Loucy (cell line): ENCODE measurements around the gene FANK1.
"Not testable (repeated sequence)": the region's sequence is repeated elsewhere in the genome, so short reads cannot be mapped to it uniquely, and the experiment has no call there.

Experiments
- H2AFZ ChIP-seq: fragments of 200-600 bp; sonication (generic); 2 replicates; pipeline ENCODE4 v1.6.0; 2016; ENCODE audit warnings: antibody characterized with exemption, mild to moderate bottlenecking, low read length, moderate library complexity
- H3F3A ChIP-seq: fragments of 200-600 bp; 2 replicates; pipeline ENCODE4 v1.6.0; 2016; ENCODE audit warnings: antibody characterized with exemption, low read depth, mild to moderate bottlenecking
- H3K27me3 ChIP-seq: fragments of 200-600 bp; sonication (generic); 2 replicates; pipeline ENCODE4 v1.6.1; 2014; ENCODE audit warnings: low read length, mild to moderate bottlenecking; ENCODE audit not compliant: insufficient read depth, poor library complexity, severe bottlenecking
- H3K36me3 ChIP-seq: fragments of 200-600 bp; sonication (generic); 2 replicates; pipeline ENCODE4 v1.6.1; 2016; ENCODE audit warnings: low read length; ENCODE audit not compliant: insufficient read depth
- H3K4me1 ChIP-seq: fragments of 200-600 bp; sonication (generic); 2 replicates; pipeline ENCODE4 v1.5.1; 2014; ENCODE audit warnings: low read length, mild to moderate bottlenecking; ENCODE audit not compliant: insufficient read depth, poor library complexity, severe bottlenecking
- H3K4me2 ChIP-seq: fragments of 200-600 bp; sonication (generic); 2 replicates; pipeline ENCODE4 v1.6.0; 2014; ENCODE audit warnings: antibody characterized with exemption, low read length, low read depth, mild to moderate bottlenecking; ENCODE audit not compliant: poor library complexity, severe bottlenecking
- H3K4me3 ChIP-seq: fragments of 200-600 bp; sonication (generic); 2 replicates; pipeline ENCODE4 v1.5.1; 2014; ENCODE audit warnings: low read length, mild to moderate bottlenecking, mixed read lengths; ENCODE audit not compliant: poor library complexity, severe bottlenecking
- H3K79me2 ChIP-seq: fragments of 200-600 bp; sonication (generic); 2 replicates; pipeline ENCODE4 v1.6.1; 2014; ENCODE audit warnings: low read length; ENCODE audit not compliant: insufficient read depth
- H3K9ac ChIP-seq: fragments of 200-600 bp; sonication (generic); 2 replicates; pipeline ENCODE4 v1.6.0; 2014; ENCODE audit warnings: mild to moderate bottlenecking, low read depth, low read length, moderate library complexity; ENCODE audit not compliant: poor library complexity, severe bottlenecking
- H3K9me2 ChIP-seq: fragments of 200-600 bp; sonication (generic); replicated peaks from 2 replicates; pipeline ENCODE4 v1.6.1; 2016; ENCODE audit warnings: low read depth, low read length, mixed read lengths
- H3K9me3 ChIP-seq: fragments of 200-600 bp; sonication (generic); 2 replicates; pipeline ENCODE4 v1.6.1; 2014; ENCODE audit warnings: mild to moderate bottlenecking, antibody characterized with exemption, low read length, low read depth; ENCODE audit not compliant: insufficient read depth
- H4K20me1 ChIP-seq: fragments of 200-600 bp; sonication (generic); 2 replicates; pipeline ENCODE4 v1.6.0; 2014; ENCODE audit warnings: antibody characterized with exemption, low read length, mild to moderate bottlenecking; ENCODE audit not compliant: insufficient read depth, poor library complexity, severe bottlenecking
- CTCF ChIP-seq: fragments of 200-600 bp; sonication (generic); conservative IDR thresholded peaks from 2 replicates; pipeline ENCODE4 v1.5.1; 2014; ENCODE audit warnings: mild to moderate bottlenecking, antibody characterized with exemption, low read length
- EZH2phosphoT487 ChIP-seq: fragments of 200-600 bp; IDR thresholded peaks from 2 replicates; pipeline ENCODE4 v1.6.1; 2018; ENCODE audit warnings: antibody characterized with exemption, mild to moderate bottlenecking, moderate library complexity, borderline replicate concordance

The FANK1 gene

DNA sequence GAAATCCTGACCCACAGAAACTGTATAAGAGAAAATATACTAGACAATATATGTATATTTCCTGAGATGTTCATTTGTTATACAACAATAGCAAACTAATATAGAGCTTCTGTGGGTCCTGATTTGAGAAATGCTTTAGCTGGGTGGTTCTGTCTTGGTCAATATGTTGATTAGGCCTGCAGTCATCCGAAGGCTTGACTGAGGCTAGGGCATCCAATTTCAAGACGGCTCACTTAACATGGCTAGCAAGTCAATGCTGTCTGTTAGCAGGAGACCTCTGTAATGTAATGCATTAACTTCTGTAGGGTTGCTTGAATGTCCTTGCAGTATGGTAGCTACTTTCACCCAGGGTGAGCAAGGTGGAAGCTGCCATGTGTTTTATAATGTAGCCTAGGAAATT is 12.4 kb downstream of the FANK1 start:
- H3K4me3 ChIP-seq, H4K20me1 ChIP-seq, H3K9me3 ChIP-seq, H2AFZ ChIP-seq, H3K27me3 ChIP-seq, H3K4me2 ChIP-seq, H3K9ac ChIP-seq, H3F3A ChIP-seq, H3K9me2 ChIP-seq, H3K36me3 ChIP-seq, H3K79me2 ChIP-seq, H3K4me1 ChIP-seq: not testable (repeated sequence)

- not testable (repeated sequence) for H2AFZ ChIP-seq, H3K27me3 ChIP-seq, H3K9me2 ChIP-seq, H3F3A ChIP-seq, H3K79me2 ChIP-seq, H3K4me3 ChIP-seq, H3K9ac ChIP-seq, H3K4me1 ChIP-seq, H3K36me3 ChIP-seq, H4K20me1 ChIP-seq, H3K4me2 ChIP-seq, H3K9me3 ChIP-seq
These were observed 13.1 kb downstream of the FANK1 start for GRCh38 chr10:125909491-125909890.

DNA sequence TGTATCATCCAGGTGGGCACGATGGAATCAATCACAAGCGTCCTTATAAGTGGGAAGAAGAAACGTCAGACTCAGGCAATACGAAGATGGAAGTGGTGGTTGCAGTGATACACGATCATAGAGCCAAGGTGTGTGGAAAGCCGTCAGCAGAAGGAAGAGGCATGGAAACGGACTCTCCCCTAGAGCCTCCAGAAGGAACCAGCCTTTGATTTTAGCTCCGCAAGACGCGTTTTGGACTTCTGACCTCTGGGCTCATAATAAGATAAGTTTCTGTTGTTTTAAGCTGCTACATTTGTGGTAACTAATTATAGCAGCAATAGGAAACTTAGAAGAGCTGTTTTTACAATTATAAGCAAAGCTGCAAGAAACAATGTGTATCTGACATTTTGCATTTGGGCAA is 14.8 kb downstream of the FANK1 start:
- Histone ChIP-seq H3K79me2 (no peaks in the 10 kb centered on the region), H3K27me3 (no peaks in the 10 kb centered on the region), H3K4me2 (no peak overlapping the region), H3K4me3 (no peak overlapping the region), H3K9ac (no peak overlapping the region), H3K36me3 (no peaks in the 10 kb centered on the region), H3K4me1 (no peaks in the 10 kb centered on the region), H3F3A (no peaks in the 10 kb centered on the region), H4K20me1 (no peaks in the 10 kb centered on the region), H3K9me3 (no peaks in the 10 kb centered on the region; the same call in 1 of the 2 replicates), H3K9me2 (no peaks in the 10 kb centered on the region), H2AFZ (no peak overlapping the region)
- TF ChIP-seq EZH2phosphoT487 (no peak), CTCF (no peak)

DNA sequence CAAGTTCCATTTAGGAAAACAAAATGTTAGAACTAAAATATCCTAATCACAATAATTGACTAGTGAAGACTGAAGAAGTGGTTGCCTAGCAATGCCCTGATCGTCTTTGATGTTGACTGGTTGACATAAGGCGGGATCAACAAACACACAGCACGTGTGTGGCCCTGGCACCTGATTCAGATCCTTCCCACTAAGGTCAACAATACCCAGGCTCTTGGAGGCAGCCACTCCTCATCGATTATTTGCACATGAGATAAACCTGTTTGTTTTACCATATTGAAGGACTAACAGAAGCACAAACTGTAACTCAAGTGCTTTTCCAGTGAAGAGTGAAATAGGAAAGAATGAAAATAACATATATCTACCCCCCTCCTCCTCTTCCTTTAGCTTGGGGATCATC is 15.6 kb downstream of the FANK1 start:
- no peak overlapping the region for H2AFZ ChIP-seq
- H3K27me3 ChIP-seq: no peaks in the 10 kb centered on the region
- TF ChIP-seq CTCF (no peak), EZH2phosphoT487 (no peak)

DNA sequence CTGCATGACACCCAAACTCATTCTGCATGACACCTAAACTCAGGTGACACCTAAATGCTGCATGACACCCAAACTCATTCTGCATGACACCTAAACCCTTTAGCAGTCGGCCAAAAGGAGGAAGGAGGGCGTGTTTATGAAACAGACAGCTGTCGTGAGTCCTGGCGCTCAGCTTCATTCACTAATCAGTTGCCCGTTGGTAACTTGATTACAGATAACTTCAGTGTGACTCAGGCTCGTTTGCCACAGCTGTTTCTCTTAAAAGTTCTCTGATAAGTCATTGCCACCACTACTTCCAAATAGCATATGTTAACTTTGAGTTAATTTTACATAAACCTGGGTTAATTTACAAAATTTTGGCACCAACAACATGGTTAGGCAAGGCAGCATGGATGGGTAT is 16.9 kb downstream of the FANK1 start:
- H3K4me3 ChIP-seq: not testable (repeated sequence)

More for the DNA sequence above, 15.6 kb downstream of the FANK1 start:
- Histone ChIP-seq H3K9me3 (no peaks in the 10 kb centered on the region; the same call in 1 of the 2 replicates), H3K4me2 (no peak overlapping the region), H4K20me1 (no peaks in the 10 kb centered on the region), H3K4me1 (no peaks in the 10 kb centered on the region), H3K36me3 (no peaks in the 10 kb centered on the region), H3F3A (no peaks in the 10 kb centered on the region), H3K9ac (no peak overlapping the region), H3K79me2 (no peaks in the 10 kb centered on the region), H3K9me2 (no peaks in the 10 kb centered on the region), H3K4me3 (no peak overlapping the region)

More for the DNA sequence above, 16.9 kb downstream of the FANK1 start:
- not testable (repeated sequence) for H3K79me2 ChIP-seq, H3K9me2 ChIP-seq, H3K36me3 ChIP-seq, H3K4me2 ChIP-seq, H3F3A ChIP-seq, H3K9me3 ChIP-seq, H3K9ac ChIP-seq, H2AFZ ChIP-seq, H4K20me1 ChIP-seq, H3K27me3 ChIP-seq, H3K4me1 ChIP-seq
